NT2/D1 (cell line): ENCODE results near the gene CDYL.

Experiments
- SUZ12 ChIP-seq: IDR thresholded peaks from 2 replicates; pipeline ENCODE4 v1.6.1; 2011; ENCODE audit not compliant: insufficient read length, insufficient read depth; ENCODE audit errors: extremely low read depth
- YY1 ChIP-seq: IDR thresholded peaks from 2 replicates; pipeline ENCODE4 v1.6.1; 2011; ENCODE audit not compliant: insufficient read length, insufficient read depth
- ZNF274 ChIP-seq: IDR thresholded peaks from 2 replicates; pipeline ENCODE4 v1.6.1; 2011; ENCODE audit warnings: mild to moderate bottlenecking, low read depth, low read length

GRCh38 chr6:4939241-4939640 is 163.0 kb downstream of the CDYL start:
- TF ChIP-seq ZNF274 (no peak), YY1 (no peak), SUZ12 (no peak)
